HCEC 1CT (cell line): ENCODE data around the gene GFER.
A peak's percentile ranks its signal among the peaks of the same experiment; 100 is the strongest.

Source experiments
- DNase-seq: peaks from one replicate; pipeline ENCODE4 v3.0.0-alpha.2; 2017

Gene GFER

GRCh38 chr16:1991948-1992703 is 8.1 kb downstream of the GFER start:
- DNase-seq, result peak; percentile 50

DNA sequence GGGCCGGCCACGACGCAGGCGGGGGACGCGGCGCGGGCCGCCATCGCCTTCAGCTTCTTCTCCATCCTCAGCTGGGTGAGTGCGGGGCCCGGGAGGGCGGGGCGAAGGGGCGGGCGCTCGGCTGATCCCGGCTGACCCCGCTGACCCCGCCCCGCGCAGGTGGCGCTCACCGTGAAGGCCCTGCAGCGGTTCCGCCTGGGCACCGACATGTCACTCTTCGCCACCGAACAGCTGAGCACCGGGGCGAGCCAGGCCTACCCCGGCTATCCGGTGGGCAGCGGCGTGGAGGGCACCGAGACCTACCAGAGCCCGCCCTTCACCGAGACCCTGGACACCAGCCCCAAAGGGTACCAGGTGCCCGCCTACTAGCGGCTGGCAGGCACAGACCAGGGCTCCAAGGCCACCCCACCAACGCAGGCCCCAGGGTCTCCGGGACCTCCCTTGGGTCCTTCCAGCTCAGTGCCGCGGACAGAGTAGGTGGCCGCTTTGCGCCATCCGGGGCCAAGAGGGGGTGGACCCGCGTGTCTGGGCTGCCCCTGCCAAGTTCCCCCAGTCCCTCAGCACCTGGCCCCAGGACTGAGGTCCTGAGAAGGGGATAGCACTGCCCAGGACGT is 8.8 kb downstream of the GFER start:
- no peak for DNase-seq

DNA sequence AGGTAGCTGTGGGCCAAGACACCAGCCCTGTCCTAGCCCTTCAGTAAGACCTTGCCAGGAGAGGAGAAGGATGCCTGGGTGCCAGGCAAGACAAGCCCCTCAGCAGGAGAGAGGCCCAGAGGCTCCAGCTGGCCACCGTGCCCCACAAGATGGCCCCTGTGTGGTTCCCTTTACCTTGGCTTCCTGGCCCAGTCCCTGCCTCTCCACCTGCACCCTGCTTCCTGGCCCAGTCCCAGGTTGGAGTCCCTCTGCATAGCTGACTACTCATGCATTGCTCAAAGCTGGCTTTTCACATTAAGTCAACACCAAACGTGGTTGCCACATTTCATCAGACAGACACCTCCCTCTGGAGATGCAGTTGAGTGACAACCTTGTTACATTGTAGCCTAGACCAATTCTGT is 9.7 kb downstream of the GFER start:
- DNase-seq, result peak; percentile 46

DNA sequence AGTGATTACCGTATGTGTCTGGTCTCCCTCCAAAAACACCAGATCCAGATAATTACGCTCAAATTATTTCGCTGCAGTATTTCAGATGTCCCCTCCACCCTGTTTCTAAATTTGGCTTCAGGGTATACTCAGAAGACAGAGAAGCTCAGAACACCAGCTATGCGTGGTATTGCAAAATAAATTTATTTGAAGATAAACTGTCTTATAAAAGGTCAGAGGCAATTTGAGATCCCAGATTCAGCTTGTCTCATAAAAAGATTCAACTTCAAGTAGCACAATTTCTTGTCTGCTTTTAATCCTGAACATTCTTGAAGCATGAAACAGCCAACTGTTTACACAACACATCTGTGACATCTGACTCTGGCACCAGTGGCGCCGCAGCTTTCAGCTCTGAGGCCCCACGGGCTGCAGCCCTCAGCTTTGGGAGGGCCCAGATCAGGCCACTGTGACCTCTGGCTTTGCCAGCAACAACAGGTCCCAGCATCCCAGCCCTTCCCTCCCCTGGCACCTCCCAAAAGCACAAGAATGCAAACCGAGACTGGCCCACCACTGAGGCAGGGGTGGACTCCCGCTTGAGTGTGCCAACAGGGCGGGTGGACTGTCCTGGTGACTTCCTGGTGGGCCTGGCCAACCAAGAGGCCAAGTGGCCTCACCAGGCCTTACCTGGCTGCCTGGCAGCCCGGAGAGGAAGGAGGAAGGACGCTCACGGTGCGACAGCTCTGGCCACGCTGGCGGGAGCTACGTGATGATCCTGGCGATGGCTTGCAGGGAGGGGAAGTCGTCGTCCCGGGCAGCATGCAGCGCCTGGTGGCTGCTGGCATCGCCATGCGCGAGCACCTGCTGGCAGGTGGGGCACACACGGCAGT is 13.7 kb downstream of the GFER start:
- DNase-seq, result no peak

- DNase-seq, result no peak
Measured at GRCh38 chr16:1998360-1998835, 14.4 kb downstream of the GFER start.

- DNase-seq, result no peak
Measured at GRCh38 chr16:1998852-1999801, 15.1 kb downstream of the GFER start.

GRCh38 chr16:1999866-2000514 is 16.0 kb downstream of the GFER start:
- DNase-seq, result no peak

- DNase-seq, result no peak
Measured at GRCh38 chr16:2001035-2001434, 17.0 kb downstream of the GFER start.

DNA sequence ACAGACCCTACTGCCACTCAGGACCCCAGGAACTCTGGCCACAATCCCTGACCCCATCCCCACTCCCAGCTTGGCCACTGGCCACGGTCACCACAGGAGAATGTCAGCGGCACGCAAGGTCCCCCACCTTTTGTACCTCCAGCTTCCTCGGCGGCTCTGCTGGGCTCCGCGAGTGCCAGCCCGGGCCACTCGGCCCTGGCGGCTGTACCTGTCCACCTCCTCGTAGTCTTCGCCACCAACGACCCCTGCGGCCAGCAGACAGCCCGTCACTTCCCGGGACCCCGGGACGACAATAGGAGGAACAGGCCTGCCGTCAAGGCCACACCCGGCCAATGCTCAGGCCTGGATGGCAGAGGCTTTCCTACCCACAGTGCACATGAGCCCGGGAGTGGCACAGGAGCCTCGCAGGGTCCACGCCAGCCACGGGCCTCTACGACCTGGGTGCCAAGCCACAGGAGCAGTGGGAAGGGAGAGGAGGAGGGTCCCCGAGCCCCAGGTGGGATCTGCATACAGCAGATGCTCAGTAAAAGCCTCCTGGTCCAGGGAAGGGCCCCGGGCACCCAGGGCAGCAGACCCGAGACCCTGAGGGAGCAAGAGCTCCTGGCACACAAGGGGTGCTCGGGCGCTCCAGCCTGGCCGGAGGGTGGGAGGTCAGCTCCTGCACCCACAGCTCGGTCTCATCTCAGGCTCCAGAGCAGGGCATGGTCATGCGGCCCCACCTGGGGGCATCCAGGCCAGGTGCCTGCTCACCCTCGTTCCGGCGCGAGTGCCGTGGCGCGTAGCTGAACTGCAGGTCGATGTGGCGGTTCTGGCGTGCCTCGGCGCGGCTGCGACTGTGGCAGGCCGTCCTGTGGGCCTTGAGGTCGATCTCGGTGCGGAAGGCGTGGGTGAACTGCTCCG is 17.7 kb downstream of the GFER start:
- no peak for DNase-seq

GRCh38 chr16:2002406-2003230 is 18.6 kb downstream of the GFER start:
- DNase-seq, result no peak

DNA sequence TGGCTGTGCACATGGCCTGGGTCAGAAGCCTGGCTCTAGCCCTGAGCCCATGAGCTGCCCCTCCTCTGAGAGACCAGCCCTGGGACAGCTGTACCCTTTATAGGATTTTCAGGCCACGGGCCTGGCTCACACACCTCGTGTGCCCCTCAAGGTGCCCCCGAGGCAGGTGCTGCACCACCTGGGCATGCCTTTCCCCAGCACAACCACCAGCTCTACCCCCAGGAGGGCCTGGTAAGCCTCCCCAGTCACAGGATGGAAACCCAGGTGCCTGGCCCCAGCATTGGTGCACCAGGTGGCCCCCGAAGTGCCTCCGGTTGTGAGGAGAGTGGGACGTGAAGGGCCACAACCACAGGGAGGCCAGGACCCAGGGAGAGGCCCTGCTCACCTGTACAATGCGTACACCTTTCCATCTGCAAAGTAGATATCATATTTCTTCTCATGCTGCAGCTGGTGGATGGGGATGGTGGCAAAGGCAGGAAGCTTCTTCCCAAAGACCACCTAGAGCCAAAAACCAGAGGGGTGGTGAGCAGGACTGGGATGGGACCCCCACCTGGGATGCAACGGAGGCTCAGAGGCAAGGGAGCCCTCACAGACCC is 19.3 kb downstream of the GFER start:
- DNase-seq, result no peak

- DNase-seq, result peak; percentile 86
Measured at GRCh38 chr16:2003827-2004641, 20.0 kb downstream of the GFER start.

GRCh38 chr16:2004795-2005517 is 21.0 kb downstream of the GFER start:
- no peak for DNase-seq

- no peak for DNase-seq
Measured at GRCh38 chr16:2005646-2006045, 21.7 kb downstream of the GFER start.

- DNase-seq, result no peak
Measured at GRCh38 chr16:2006317-2006716, 22.3 kb downstream of the GFER start.

DNA sequence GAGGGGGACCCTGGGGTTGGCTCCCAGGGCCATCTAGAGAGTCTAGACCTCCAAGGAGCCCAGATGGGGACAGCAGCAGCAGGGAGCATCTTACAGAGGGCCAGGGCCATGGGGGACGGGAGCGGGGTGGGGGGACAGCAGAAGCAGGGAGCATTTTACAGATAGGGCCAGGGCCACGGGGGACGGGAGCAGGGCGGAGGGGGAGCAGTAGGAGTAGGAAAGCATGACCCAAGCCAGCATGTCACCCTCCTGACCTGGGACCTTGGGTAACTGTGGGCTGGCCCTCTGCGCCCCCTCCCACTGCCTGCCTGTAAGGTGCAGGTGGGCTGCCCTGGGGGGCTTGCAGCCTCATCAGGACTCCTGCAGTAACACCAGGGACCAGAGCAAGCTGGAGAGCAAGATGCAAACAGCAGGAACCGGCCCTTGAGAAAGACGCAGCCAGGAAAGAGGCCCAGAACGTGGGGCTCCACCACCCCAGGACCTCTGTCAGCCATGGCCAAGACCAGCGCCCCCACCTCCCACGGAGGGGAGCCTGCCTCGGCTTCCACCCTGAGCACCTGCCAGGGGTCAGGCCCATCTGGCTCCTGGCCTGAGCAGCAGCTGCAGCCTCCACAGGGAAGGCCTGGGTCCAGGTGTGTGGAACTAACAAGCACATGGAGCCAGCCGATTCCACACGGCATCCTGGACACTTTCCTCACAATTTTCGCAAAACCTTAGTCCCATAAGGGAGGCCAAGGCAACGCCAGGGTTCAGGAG is 23.3 kb downstream of the GFER start:
- no peak for DNase-seq

DNA sequence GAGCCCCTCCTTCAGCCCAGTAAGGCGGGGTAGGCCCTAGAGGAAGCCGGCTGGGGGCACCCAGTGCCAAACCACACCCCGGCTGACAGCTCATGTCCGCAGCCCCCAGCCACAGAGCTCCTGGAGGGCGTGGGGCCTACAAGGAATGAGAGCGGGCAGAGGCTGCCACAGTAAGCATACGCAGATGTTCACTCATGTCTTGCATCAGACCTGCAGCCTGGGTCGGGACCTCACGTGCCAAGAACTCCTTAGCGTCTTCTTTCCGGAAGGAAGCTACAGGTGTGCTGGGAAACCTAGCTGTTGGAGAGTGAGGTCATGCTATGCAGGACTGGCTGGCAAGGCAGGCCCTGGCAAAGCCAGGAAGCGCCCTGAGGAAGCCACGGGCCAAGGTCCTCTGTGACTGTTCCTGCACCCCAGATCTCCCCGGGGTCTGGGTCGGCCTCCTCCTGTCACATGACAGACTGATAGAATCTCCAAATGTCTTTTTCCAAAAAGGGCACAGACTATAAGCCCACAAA is 24.1 kb downstream of the GFER start:
- no peak for DNase-seq
